ENCODE measurements around the gene RPTOR.

Gene RPTOR

GRCh38 chr17:80665792-80666191 lies 121.2 kb downstream of the RPTOR start:
- Mint-ChIP-seq H3K4me1 (peaks cover 75% of the 10 kb centered on the region), H3K27ac (ENCODE audit: low read depth) (peak overlapping the region; percentile 93), H3K4me3 (peak overlapping the region; percentile 68), H3K36me3 (ENCODE audit: insufficient read depth) (peaks cover 11% of the 10 kb centered on the region), H3K27me3 (no peaks in the 10 kb centered on the region), H3K9me3 (no peaks in the 10 kb centered on the region)
- ATAC-seq (replicated peaks; ENCODE audit: extremely low read depth, poor library complexity, severe bottlenecking) = no peak
- no peak for DNase-seq (ENCODE audit: low spot score in 2 of 2)

- Mint-ChIP-seq H3K27ac (ENCODE audit: low read depth) (no peak overlapping the region), H3K27me3 (no peaks in the 10 kb centered on the region), H3K4me3 (no peak overlapping the region), H3K4me1 (peaks cover 77% of the 10 kb centered on the region), H3K9me3 (no peaks in the 10 kb centered on the region), H3K36me3 (ENCODE audit: insufficient read depth) (peaks cover 11% of the 10 kb centered on the region)
- no peak for ATAC-seq (replicated peaks; ENCODE audit: extremely low read depth, poor library complexity, severe bottlenecking)
- no peak for DNase-seq (ENCODE audit: low spot score in 2 of 2)
Measured at GRCh38 chr17:80666867-80667266, 122.2 kb downstream of the RPTOR start.

- peak overlapping the region; percentile 11 for H3K27ac Mint-ChIP-seq (ENCODE audit: low read depth)
- ATAC-seq (replicated peaks; ENCODE audit: extremely low read depth, poor library complexity, severe bottlenecking) (no peak), DNase-seq (ENCODE audit: low spot score in 2 of 2) (no peak)
- no peaks in the 10 kb centered on the region for H3K27me3 Mint-ChIP-seq
- H3K4me1 Mint-ChIP-seq = peaks cover 77% of the 10 kb centered on the region
- no peaks in the 10 kb centered on the region for H3K9me3 Mint-ChIP-seq
- peaks cover 11% of the 10 kb centered on the region for H3K36me3 Mint-ChIP-seq (ENCODE audit: insufficient read depth)
- H3K4me3 Mint-ChIP-seq = no peak overlapping the region
Measured at GRCh38 chr17:80667462-80668277, 123.0 kb downstream of the RPTOR start.

- Mint-ChIP-seq H3K36me3 (ENCODE audit: insufficient read depth) (peaks cover 11% of the 10 kb centered on the region), H3K27ac (ENCODE audit: low read depth) (no peak overlapping the region), H3K4me3 (peak overlapping the region; percentile 18), H3K27me3 (no peaks in the 10 kb centered on the region), H3K9me3 (no peaks in the 10 kb centered on the region), H3K4me1 (peaks cover 76% of the 10 kb centered on the region)
- ATAC-seq (replicated peaks; ENCODE audit: extremely low read depth, poor library complexity, severe bottlenecking) (no peak), DNase-seq (ENCODE audit: low spot score in 2 of 2) (no peak)
Measured at GRCh38 chr17:80668375-80669148, 123.9 kb downstream of the RPTOR start.

- Mint-ChIP-seq H3K9me3 (no peaks in the 10 kb centered on the region), H3K4me3 (no peak overlapping the region), H3K4me1 (peaks cover 56% of the 10 kb centered on the region), H3K27ac (ENCODE audit: low read depth) (peak overlapping the region; percentile 26), H3K27me3 (no peaks in the 10 kb centered on the region), H3K36me3 (ENCODE audit: insufficient read depth) (peaks cover under 1% of the 10 kb centered on the region)
- no peak for ATAC-seq (replicated peaks; ENCODE audit: extremely low read depth, poor library complexity, severe bottlenecking)
- no peak for DNase-seq (ENCODE audit: low spot score in 2 of 2)
Measured at GRCh38 chr17:80671039-80671824, 126.6 kb downstream of the RPTOR start.

- Mint-ChIP-seq H3K27ac (ENCODE audit: low read depth) (no peak overlapping the region), H3K9me3 (no peaks in the 10 kb centered on the region), H3K4me3 (no peak overlapping the region), H3K4me1 (peaks cover 53% of the 10 kb centered on the region), H3K36me3 (ENCODE audit: insufficient read depth) (no peaks in the 10 kb centered on the region), H3K27me3 (no peaks in the 10 kb centered on the region)
- DNase-seq (ENCODE audit: low spot score in 2 of 2) (no peak), ATAC-seq (replicated peaks; ENCODE audit: extremely low read depth, poor library complexity, severe bottlenecking) (no peak)
Measured at GRCh38 chr17:80671825-80672110, 127.1 kb downstream of the RPTOR start.

- H3K27ac Mint-ChIP-seq (ENCODE audit: low read depth) = no peak overlapping the region
- peaks cover 51% of the 10 kb centered on the region for H3K4me1 Mint-ChIP-seq
- H3K4me3 Mint-ChIP-seq = no peak overlapping the region
- H3K9me3 Mint-ChIP-seq = no peaks in the 10 kb centered on the region
- H3K27me3 Mint-ChIP-seq = no peaks in the 10 kb centered on the region
- ATAC-seq (replicated peaks; ENCODE audit: extremely low read depth, poor library complexity, severe bottlenecking) (no peak), DNase-seq (ENCODE audit: low spot score in 2 of 2) (no peak)
- H3K36me3 Mint-ChIP-seq (ENCODE audit: insufficient read depth) = no peaks in the 10 kb centered on the region
Measured at GRCh38 chr17:80673152-80673920, 128.7 kb downstream of the RPTOR start.

- H3K27ac Mint-ChIP-seq (ENCODE audit: low read depth) = peak overlapping the region; percentile 44
- no peaks in the 10 kb centered on the region for H3K9me3 Mint-ChIP-seq
- ATAC-seq (replicated peaks; ENCODE audit: extremely low read depth, poor library complexity, severe bottlenecking) (no peak), DNase-seq (ENCODE audit: low spot score in 2 of 2) (no peak)
- H3K36me3 Mint-ChIP-seq (ENCODE audit: insufficient read depth) = no peaks in the 10 kb centered on the region
- H3K4me1 Mint-ChIP-seq = peaks cover 51% of the 10 kb centered on the region
- H3K27me3 Mint-ChIP-seq = no peaks in the 10 kb centered on the region
- no peak overlapping the region for H3K4me3 Mint-ChIP-seq
Measured at GRCh38 chr17:80675438-80676095, 130.9 kb downstream of the RPTOR start.

GRCh38 chr17:80676096-80676466 lies 131.4 kb downstream of the RPTOR start:
- no peaks in the 10 kb centered on the region for H3K36me3 Mint-ChIP-seq (ENCODE audit: insufficient read depth)
- H3K9me3 Mint-ChIP-seq = no peaks in the 10 kb centered on the region
- no peak overlapping the region for H3K4me3 Mint-ChIP-seq
- no peaks in the 10 kb centered on the region for H3K27me3 Mint-ChIP-seq
- H3K4me1 Mint-ChIP-seq = peaks cover 46% of the 10 kb centered on the region
- DNase-seq (ENCODE audit: low spot score in 2 of 2) (no peak), ATAC-seq (replicated peaks; ENCODE audit: extremely low read depth, poor library complexity, severe bottlenecking) (no peak)
- H3K27ac Mint-ChIP-seq (ENCODE audit: low read depth) = peak overlapping the region; percentile 44

- Mint-ChIP-seq H3K27me3 (no peaks in the 10 kb centered on the region), H3K4me3 (no peak overlapping the region), H3K4me1 (peaks cover 43% of the 10 kb centered on the region), H3K9me3 (no peaks in the 10 kb centered on the region), H3K27ac (ENCODE audit: low read depth) (no peak overlapping the region), H3K36me3 (ENCODE audit: insufficient read depth) (no peaks in the 10 kb centered on the region)
- DNase-seq (ENCODE audit: low spot score in 2 of 2) (no peak), ATAC-seq (replicated peaks; ENCODE audit: extremely low read depth, poor library complexity, severe bottlenecking) (no peak)
Measured at GRCh38 chr17:80676564-80676963, 131.9 kb downstream of the RPTOR start.

GRCh38 chr17:80677214-80677756 lies 132.6 kb downstream of the RPTOR start:
- no peaks in the 10 kb centered on the region for H3K36me3 Mint-ChIP-seq (ENCODE audit: insufficient read depth)
- no peak for ATAC-seq (replicated peaks; ENCODE audit: extremely low read depth, poor library complexity, severe bottlenecking)
- no peaks in the 10 kb centered on the region for H3K9me3 Mint-ChIP-seq
- no peaks in the 10 kb centered on the region for H3K27me3 Mint-ChIP-seq
- no peak overlapping the region for H3K4me3 Mint-ChIP-seq
- no peak for DNase-seq (ENCODE audit: low spot score in 2 of 2)
- H3K27ac Mint-ChIP-seq (ENCODE audit: low read depth) = peak overlapping the region; percentile 54
- H3K4me1 Mint-ChIP-seq = peaks cover 47% of the 10 kb centered on the region

All from central memory CD8-positive, alpha-beta T cell (primary cell).